GM12891 (cell line): ENCODE data around the gene DNAJB12.
A peak's percentile ranks its signal among the peaks of the same experiment; 100 is the strongest.

Source experiments
- DNase-seq: peaks from one replicate; pipeline ENCODE4 v3.0.0; 2011; ENCODE audit warnings: low spot score; ENCODE audit not compliant: insufficient read length
- FAIRE-seq: peaks from 2 replicates; lab custom pipeline; 2011; peaks lifted over from hg19 to GRCh38; lab: Jason Lieb, UNC
- PAX5 ChIP-seq: IDR thresholded peaks from 2 replicates; pipeline ENCODE4 v1.6.1; 2011; ENCODE audit warnings: low read length, moderate library complexity, mild to moderate bottlenecking; ENCODE audit not compliant: insufficient read depth, severe bottlenecking
- POLR2A ChIP-seq: IDR thresholded peaks from 2 replicates; pipeline ENCODE4 v1.6.1; 2011; ENCODE audit warnings: low read depth, low read length, control low read depth
- POLR2AphosphoS5 ChIP-seq: IDR thresholded peaks from 2 replicates; pipeline ENCODE4 v1.6.1; 2011; ENCODE audit warnings: low read depth, low read length, control low read depth
- POU2F2 ChIP-seq: IDR thresholded peaks from 2 replicates; pipeline ENCODE4 v1.6.1; 2011; ENCODE audit warnings: low read depth, mild to moderate bottlenecking, control low read depth, low read length, moderate library complexity
- SPI1 ChIP-seq: IDR thresholded peaks from 2 replicates; pipeline ENCODE4 v1.6.1; 2011; ENCODE audit warnings: low read depth, low read length, control low read depth
- TAF1 ChIP-seq: IDR thresholded peaks from 2 replicates; pipeline ENCODE4 v1.6.1; 2011; ENCODE audit warnings: low read depth, low read length, control low read depth

The DNAJB12 gene

DNA sequence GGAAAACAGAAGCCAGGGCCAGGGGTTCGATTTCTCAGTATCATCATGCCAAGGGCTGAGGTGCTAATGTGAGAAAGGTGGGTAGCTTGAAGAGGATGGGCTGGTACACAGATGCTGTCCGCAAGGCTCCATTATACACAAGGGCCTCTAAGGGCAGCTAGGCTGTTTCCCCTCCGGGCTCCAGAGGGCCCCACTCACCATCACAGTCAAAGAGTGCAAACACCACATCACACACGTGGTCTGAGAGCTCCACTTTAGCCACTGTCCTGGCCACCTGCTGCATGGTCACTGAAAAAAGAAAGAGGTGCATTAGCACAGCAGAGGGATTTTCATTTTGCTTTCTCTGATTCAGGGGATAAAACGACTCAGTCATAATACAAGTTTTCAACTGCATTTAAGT, 20.9 kb upstream of the DNAJB12 start:
- DNase-seq (no peak), FAIRE-seq (no peak)
- TF ChIP-seq TAF1 (no peak), POLR2A (no peak), PAX5 (no peak), POU2F2 (no peak), SPI1 (no peak), POLR2AphosphoS5 (no peak)

- FAIRE-seq (no peak), DNase-seq (no peak)
These were observed 20.5 kb upstream of the DNAJB12 start for GRCh38 chr10:72375173-72375572.

DNA sequence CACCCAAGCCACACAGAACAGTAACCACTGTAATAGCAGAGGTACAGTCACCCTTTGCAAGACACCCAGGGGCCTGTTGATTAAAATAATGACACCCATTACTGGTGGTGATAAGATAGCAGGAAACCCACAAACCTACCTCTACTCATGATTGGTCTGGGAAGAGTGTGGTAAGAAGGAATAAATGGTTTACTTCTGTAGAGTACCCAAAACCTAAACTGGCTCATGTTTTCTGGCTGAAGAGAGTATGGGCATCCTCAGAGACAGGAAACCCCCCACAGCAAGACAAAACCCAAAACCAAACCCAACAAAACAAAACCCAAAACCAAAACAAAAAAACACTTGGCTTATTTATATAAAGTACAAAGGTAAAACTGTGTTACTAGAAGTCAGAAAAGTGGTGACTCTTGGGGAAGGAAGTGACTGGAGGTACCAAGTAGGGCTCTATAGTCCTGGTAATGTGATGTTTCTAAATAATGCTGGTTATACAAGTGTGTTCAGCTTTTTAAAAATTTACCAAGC, 15.5 kb upstream of the DNAJB12 start:
- FAIRE-seq (no peak), DNase-seq (no peak)
- no peak for TF ChIP-seq POU2F2
- no peak for TF ChIP-seq SPI1
- no peak for TF ChIP-seq PAX5
- no peak for TF ChIP-seq POLR2A
- TF ChIP-seq POLR2AphosphoS5 = no peak

More at GRCh38 chr10:72375173-72375572, 20.5 kb upstream of the DNAJB12 start:
- TF ChIP-seq POLR2A (no peak), PAX5 (no peak), POLR2AphosphoS5 (no peak), SPI1 (no peak), TAF1 (no peak)

GRCh38 chr10:72367301-72367960, 12.7 kb upstream of the DNAJB12 start:
- FAIRE-seq (no peak), DNase-seq (no peak)
- no peak for TF ChIP-seq SPI1
- TF ChIP-seq POLR2A = no peak
- TF ChIP-seq PAX5 = no peak
- TF ChIP-seq TAF1 = no peak
- no peak for TF ChIP-seq POU2F2
- TF ChIP-seq POLR2AphosphoS5 = no peak

- DNase-seq (no peak), FAIRE-seq (no peak)
- no peak for TF ChIP-seq POU2F2
- no peak for TF ChIP-seq SPI1
- no peak for TF ChIP-seq TAF1
- no peak for TF ChIP-seq POLR2AphosphoS5
- TF ChIP-seq PAX5 = no peak
- TF ChIP-seq POLR2A = no peak
These were observed 10.6 kb upstream of the DNAJB12 start for GRCh38 chr10:72365106-72365895.

GRCh38 chr10:72364239-72364777, 9.6 kb upstream of the DNAJB12 start:
- FAIRE-seq (peak; percentile 93), DNase-seq (peak; percentile 64)
- TF ChIP-seq POLR2AphosphoS5 (0 out of 2 replicates have a peak, but pooled peaks have one; percentile 22), SPI1 (peak; percentile 69), POU2F2 (no peak)

DNA sequence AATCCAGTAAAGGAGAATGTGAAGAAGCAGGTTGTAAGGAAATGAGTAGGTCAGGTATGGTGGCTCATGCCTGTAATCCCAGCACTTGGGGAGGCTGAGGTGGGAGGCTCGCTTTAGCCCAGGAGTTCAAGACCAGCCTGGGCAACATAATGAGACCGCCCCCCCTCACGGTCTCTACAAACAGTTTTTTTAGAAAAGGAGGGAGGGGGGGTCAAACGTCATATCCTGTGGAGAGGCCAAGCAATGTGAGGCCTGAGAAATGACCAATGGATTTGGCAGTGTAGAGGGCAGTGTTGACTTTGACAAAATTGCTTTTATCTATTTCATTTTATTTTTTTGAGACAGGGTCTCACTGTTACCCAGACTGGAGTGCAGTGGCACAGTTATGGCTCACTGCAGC, 2.3 kb upstream of the DNAJB12 start:
- no peak for DNase-seq
- no peak for FAIRE-seq
- no peak for TF ChIP-seq SPI1
- TF ChIP-seq POLR2AphosphoS5 = no peak
- TF ChIP-seq POU2F2 = no peak
- TF ChIP-seq TAF1 = no peak
- no peak for TF ChIP-seq PAX5
- no peak for TF ChIP-seq POLR2A

GRCh38 chr10:72356115-72356514, 1.4 kb upstream of the DNAJB12 start:
- DNase-seq (no peak), FAIRE-seq (no peak)
- no peak for TF ChIP-seq PAX5
- no peak for TF ChIP-seq POU2F2
- TF ChIP-seq SPI1 = no peak
- TF ChIP-seq POLR2A = no peak
- no peak for TF ChIP-seq POLR2AphosphoS5
- TF ChIP-seq TAF1 = no peak

GRCh38 chr10:72355214-72355555, 466 bp upstream of the DNAJB12 start:
- no peak for FAIRE-seq

More at GRCh38 chr10:72355214-72355555, 466 bp upstream of the DNAJB12 start:
- DNase-seq = no peak
- TF ChIP-seq TAF1 = no peak
- no peak for TF ChIP-seq SPI1
- TF ChIP-seq PAX5 = no peak
